ENCODE results near the gene ATG2B.

DNA sequence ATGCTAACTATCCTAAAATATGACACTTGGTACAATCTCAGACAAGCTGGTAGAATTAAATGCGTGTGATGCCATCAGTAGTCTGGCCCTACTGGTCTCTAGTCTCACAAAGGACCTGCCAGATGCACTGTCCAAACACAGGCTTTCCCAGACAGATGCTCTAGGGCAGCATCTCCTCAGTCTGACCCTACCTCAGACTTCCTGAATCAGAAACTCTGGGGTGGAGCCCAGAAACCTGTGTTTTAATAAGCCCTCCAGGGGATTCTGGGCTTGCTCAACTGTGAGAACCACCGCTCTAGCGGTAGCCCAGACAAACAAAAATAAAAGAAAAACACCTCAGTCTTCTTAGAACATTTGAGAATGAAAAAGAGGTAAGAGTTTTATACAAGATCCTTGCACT lies 59.2 kb downstream of the ATG2B start:
- TF ChIP-seq, protein P1, sequence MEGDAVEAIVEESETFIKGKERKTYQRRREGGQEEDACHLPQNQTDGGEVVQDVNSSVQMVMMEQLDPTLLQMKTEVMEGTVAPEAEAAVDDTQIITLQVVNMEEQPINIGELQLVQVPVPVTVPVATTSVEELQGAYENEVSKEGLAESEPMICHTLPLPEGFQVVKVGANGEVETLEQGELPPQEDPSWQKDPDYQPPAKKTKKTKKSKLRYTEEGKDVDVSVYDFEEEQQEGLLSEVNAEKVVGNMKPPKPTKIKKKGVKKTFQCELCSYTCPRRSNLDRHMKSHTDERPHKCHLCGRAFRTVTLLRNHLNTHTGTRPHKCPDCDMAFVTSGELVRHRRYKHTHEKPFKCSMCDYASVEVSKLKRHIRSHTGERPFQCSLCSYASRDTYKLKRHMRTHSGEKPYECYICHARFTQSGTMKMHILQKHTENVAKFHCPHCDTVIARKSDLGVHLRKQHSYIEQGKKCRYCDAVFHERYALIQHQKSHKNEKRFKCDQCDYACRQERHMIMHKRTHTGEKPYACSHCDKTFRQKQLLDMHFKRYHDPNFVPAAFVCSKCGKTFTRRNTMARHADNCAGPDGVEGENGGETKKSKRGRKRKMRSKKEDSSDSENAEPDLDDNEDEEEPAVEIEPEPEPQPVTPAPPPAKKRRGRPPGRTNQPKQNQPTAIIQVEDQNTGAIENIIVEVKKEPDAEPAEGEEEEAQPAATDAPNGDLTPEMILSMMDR (IDR thresholded peaks at IDR 0.05; ENCODE audit: poor library complexity): no peak
- TF ChIP-seq EZH2 (IDR thresholded peaks at IDR 0.05; ENCODE audit: borderline replicate concordance) (no peak), EZH2phosphoT487 (IDR thresholded peaks at IDR 0.05; ENCODE audit: low read depth, severe bottlenecking, unreplicated experiment) (no peak)

All from hepatocyte (in vitro differentiated cells).